Measurements from ENCODE around the gene IRF2BP2.
"Not testable (repeated sequence)": the region's sequence is repeated elsewhere in the genome, so short reads cannot be mapped to it uniquely, and the experiment has no call there.

IRF2BP2 gene

GRCh38 chr1:234603221-234604204 is 6.5 kb downstream of the IRF2BP2 start:
- intact Hi-C loops (cut with DNase I), result no loop called here
- DNase-seq, result no peak

GRCh38 chr1:234602334-234603220 is 7.4 kb downstream of the IRF2BP2 start:
- DNase-seq, result no peak
- intact Hi-C loops (cut with DNase I), result no loop called here

DNA sequence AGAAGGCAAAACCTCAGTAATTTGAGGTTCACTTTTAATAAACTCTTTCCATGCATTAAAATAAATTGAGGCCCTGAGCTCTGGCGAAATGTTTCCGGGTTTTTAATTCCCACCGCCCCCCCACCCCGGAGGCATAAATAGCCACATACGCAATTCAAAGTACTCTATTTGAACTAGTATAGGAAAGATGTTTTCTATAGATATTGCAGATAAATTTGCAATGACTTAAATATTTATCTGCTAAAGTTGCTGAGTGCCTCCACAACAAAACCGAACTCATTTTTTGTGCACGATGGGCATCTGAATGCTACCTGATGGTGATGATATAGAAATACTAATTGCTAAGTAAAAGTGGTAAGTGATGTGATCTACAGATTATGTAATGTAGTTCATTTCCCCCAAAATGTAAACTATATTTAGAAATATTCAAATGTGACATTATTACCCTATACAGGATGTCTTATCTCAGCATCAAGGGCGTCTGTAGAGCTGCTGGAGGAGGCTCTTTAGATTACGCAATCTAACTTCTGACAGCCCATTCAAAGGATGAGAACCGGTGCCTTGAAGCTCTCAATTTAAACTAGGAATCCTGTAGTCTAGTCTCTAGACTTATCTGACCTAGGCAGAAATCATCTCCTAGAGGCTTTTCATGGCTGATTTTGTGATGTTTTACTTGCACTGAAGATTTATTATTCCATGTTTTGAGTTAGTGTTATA is 8.5 kb downstream of the IRF2BP2 start:
- intact Hi-C loops (cut with DNase I), result loop anchor here (2.0 kb wide), 1 partner anchor 103 kb away; no protein-coding TSS in a partner anchor
- no peak for DNase-seq

DNA sequence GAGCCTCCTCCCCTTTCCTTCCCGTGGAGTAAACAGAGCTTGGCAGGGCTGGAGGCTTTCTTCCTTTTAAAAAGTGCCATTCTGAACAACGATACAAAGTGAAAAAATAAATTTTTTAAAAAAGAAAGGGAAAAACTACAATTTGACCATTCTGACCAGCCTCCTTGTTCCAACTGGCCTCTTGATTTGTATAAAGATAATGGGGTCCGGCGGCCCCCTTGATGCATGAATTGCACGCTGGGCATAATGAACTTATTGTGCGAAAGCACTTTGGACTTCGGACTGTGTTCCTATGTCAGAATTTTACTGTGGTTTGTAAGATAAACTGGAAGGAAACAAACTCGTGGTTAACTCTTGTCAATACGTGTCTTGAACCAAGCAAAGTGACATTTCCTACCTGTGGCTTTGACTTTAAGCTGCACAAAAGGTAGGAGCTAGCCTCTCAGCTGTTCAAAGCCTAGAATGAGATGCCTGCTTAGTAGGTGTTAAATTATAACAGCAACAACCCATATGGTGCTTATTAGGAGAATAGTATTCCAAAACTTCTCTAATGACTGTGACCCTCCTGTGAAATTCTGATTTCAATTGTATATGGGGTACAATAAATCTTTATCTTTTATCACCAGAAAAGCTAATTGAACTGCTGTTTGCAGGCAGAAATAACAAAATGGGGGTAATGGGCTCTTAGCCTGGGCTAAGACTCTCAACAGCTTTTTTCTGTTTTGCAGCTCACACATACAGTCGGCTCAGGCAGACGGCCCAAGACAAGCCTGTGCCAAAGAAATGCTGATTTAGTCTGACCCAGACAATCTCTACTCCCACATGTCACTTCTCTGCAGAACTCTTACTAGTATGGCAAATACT is 9.3 kb downstream of the IRF2BP2 start:
- DNase-seq, result peak in 2 of 10 donors; percentile 52 to 87
- intact Hi-C loops (cut with DNase I), result loop anchor here (2.0 kb wide), 1 partner anchor 102 kb away; no protein-coding TSS in a partner anchor

- DNase-seq, result peak; percentile 70 to 97 (median 78)
- intact Hi-C loops (cut with DNase I), result loop anchor here (2.0 to 5.0 kb wide), 2 partner anchors 48 to 101 kb away; no protein-coding TSS in a partner anchor
These were observed 10.2 kb downstream of the IRF2BP2 start for GRCh38 chr1:234599617-234600417.

GRCh38 chr1:234598974-234599616 is 10.9 kb downstream of the IRF2BP2 start:
- intact Hi-C loops (cut with DNase I), result loop anchor here (5.0 kb wide), 1 partner anchor 47 kb away; no protein-coding TSS in a partner anchor
- DNase-seq, result no peak

DNA sequence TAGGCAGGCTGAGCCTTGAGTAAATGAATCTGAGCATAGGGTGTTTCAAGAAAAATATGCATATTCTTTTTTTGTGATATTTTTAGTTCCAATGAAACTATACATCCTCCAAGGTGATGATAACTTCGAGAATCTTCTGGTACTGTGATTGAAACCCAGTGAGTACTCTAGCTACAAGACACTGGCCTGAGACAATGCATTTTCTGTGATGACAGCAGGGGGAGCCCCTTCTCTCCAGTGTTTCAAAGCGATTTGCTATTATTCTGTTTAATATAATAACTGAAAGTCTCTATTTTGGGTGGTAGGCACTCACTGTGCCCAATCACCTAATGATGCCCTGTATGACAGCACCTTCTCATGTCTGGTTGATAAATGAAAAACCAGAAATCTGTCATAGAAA is 12.1 kb downstream of the IRF2BP2 start:
- DNase-seq, result peak in 1 of 10 donors; percentile 40
- intact Hi-C loops (cut with DNase I), result loop anchor here (5.0 kb wide), 1 partner anchor 46 kb away; no protein-coding TSS in a partner anchor

GRCh38 chr1:234595899-234596298 is 14.1 kb downstream of the IRF2BP2 start:
- intact Hi-C loops (cut with DNase I), result loop anchor here (5.0 kb wide), 1 partner anchor 44 kb away; no protein-coding TSS in a partner anchor
- DNase-seq, result no peak

GRCh38 chr1:234594575-234594974 is 15.4 kb downstream of the IRF2BP2 start:
- intact Hi-C loops (cut with DNase I); DNase-seq: not testable (repeated sequence)

- intact Hi-C loops (cut with DNase I), result no loop called here
- DNase-seq, result no peak
These were observed 16.0 kb downstream of the IRF2BP2 start for GRCh38 chr1:234593771-234594504.

DNA sequence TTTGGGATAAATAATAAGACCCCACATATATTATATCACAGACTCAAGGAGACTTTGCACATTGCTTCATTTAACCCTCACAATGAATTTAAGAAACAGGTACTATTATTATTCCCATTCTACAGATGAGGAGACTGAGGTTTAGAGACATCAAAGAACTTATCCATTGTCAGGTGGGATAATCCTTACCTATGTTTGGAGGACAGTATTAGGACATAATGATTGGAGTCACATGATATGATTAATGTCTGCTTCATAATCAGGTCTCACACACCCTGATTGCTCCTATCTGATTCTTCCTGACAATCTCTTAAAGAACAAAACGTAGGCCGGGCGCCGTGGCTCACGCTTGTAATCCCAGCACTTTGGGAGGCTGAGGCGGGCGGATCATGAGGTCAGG is 16.9 kb downstream of the IRF2BP2 start:
- intact Hi-C loops (cut with DNase I), result no loop called here
- no peak for DNase-seq

- DNase-seq, result no peak
- intact Hi-C loops (cut with DNase I), result no loop called here
These were observed 17.7 kb downstream of the IRF2BP2 start for GRCh38 chr1:234592240-234592639.

DNA sequence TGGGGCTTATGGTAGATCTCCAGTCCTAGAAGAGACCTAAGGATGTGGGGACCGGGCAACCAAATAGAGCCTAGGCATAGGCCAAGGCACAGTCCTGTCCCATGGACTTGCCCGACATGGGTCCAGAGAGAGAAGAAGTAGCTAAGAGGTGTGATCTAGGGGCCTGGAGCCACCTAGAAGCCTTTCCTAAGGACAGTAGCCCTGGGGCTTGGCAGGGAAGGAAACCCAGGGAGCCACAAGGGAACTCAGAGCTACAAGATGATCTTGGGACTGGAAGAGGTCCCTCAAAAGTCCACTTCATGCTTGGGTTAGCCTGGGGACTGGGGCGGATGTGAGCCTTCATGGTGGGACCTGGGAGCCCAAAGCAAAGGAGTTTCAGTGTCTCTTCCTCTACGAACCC is 18.8 kb downstream of the IRF2BP2 start:
- DNase-seq, result no peak
- intact Hi-C loops (cut with DNase I), result no loop called here

GRCh38 chr1:234589854-234590620 is 19.9 kb downstream of the IRF2BP2 start:
- peak in 1 of 10 donors; percentile 37 for DNase-seq
- intact Hi-C loops (cut with DNase I), result no loop called here

DNA sequence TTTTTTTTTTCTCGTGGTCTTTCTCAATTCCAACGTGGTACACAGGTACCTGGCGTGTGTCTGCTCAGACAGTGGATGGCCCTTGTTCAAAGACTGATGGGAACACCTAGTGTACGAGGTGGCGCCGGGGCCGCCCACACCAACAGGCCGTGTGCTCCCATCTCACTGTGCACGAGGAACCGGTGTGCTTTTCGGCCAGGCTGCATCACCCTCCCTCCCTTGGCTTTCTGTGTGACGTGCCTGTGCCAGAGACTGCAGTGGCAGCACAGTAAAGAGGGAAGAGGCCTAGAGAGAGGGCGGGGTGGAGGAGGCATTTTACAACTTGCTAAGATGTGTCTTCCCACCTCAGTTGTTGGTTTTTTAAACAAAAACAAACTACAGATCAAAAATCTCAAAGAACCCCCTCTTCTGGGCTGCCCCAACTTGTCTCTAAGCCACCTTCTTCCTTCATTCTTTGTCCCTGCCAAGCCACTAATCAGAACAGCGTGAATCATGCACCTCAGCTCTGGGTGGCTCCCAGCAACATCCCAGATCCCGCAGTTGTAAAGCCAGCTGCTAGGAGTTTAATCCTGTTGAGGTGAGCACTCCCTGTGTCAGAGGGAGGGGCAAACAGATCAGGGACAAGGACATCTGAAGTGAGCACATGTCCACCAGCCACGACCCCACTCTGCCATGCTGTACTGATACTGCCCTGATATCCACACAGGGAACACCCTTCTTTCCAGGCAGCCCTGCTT is 20.7 kb downstream of the IRF2BP2 start:
- intact Hi-C loops (cut with DNase I), result no loop called here
- DNase-seq, result peak in 1 of 10 donors; percentile 44

GRCh38 chr1:234588386-234588785 is 21.6 kb downstream of the IRF2BP2 start:
- intact Hi-C loops (cut with DNase I), result no loop called here
- DNase-seq, result no peak
